HepG2 (cell line): ENCODE data around the gene MAVS. TPM values are rescaled to one million over a fixed set of nuclear protein-coding genes. Genes with fewer than 3 reads are reported as not detected.

Source experiments
- ATF3 ChIP-seq: sonication (generic); formaldehyde crosslinking; IDR thresholded peaks from 2 replicates; pipeline ENCODE4 v1.4.0; 2020; ENCODE audit warnings: missing genetic modification reagents
- ATF7 ChIP-seq, 2 experiments: fragments of 450-650 bp in 1 of 2; sonication (generic) in 1 of 2; formaldehyde crosslinking in 1 of 2; IDR thresholded peaks; 2 replicates each; pipeline versions ENCODE4 v1.4.0 to v1.6.1; 2016 to 2020; ENCODE audit warnings: antibody characterized with exemption in 1 of 2, mild to moderate bottlenecking in 1 of 2, missing genetic modification reagents in 1 of 2
- DNMT1 ChIP-seq: sonication (generic); formaldehyde crosslinking; IDR thresholded peaks from 2 replicates; pipeline ENCODE4 v1.5.1; 2020; ENCODE audit warnings: mild to moderate bottlenecking, missing genetic modification reagents
- FOXM1 ChIP-seq: sonication (generic); formaldehyde crosslinking; IDR thresholded peaks from 2 replicates; pipeline ENCODE4 v1.5.0; 2020; ENCODE audit warnings: missing genetic modification reagents
- FOXP4 ChIP-seq: sonication (generic); formaldehyde crosslinking; IDR thresholded peaks from 2 replicates; pipeline ENCODE4 v1.4.0; 2020; ENCODE audit warnings: missing genetic modification reagents
- GZF1 ChIP-seq: sonication (generic); formaldehyde crosslinking; IDR thresholded peaks from 2 replicates; pipeline ENCODE4 v1.5.1; 2020; ENCODE audit warnings: mild to moderate bottlenecking, missing genetic modification reagents
- HCFC1 ChIP-seq: fragments of 150-350 bp; IDR thresholded peaks from 2 replicates; pipeline ENCODE4 v1.6.1; 2014; ENCODE audit warnings: low read depth, low read length
- HNRNPUL1 ChIP-seq: fragments of 200-400 bp; formaldehyde crosslinking; IDR thresholded peaks from 2 replicates; pipeline ENCODE4 v1.6.1; 2017; ENCODE audit warnings: low read depth, mild to moderate bottlenecking, low read length, moderate library complexity
- HOXD1 ChIP-seq: sonication (generic); formaldehyde crosslinking; IDR thresholded peaks from 2 replicates; pipeline ENCODE4 v1.5.0; 2020; ENCODE audit warnings: missing genetic modification reagents
- JUNB ChIP-seq: sonication (generic); formaldehyde crosslinking; IDR thresholded peaks from 2 replicates; pipeline ENCODE4 v1.8.0; 2022; ENCODE audit warnings: missing genetic modification reagents, mild to moderate bottlenecking, borderline replicate concordance
- KDM4B ChIP-seq: sonication (generic); formaldehyde crosslinking; IDR thresholded peaks from 2 replicates; pipeline ENCODE4 v1.4.0; 2020; ENCODE audit warnings: missing genetic modification reagents
- KDM6A ChIP-seq: IDR thresholded peaks from 2 replicates; pipeline ENCODE4 v1.6.1; 2016; ENCODE audit warnings: low read depth
- KLF11 ChIP-seq: IDR thresholded peaks from 2 replicates; pipeline ENCODE4 v1.6.1; 2016; ENCODE audit warnings: missing compliant biosample characterization
- MAX ChIP-seq: IDR thresholded peaks from 2 replicates; pipeline ENCODE4 v1.6.1; 2012; ENCODE audit warnings: inconsistent platforms
- MTF1 ChIP-seq: sonication (generic); formaldehyde crosslinking; IDR thresholded peaks from 2 replicates; pipeline ENCODE4 v1.5.0; 2020; ENCODE audit warnings: missing genetic modification reagents
- MXD3 ChIP-seq: IDR thresholded peaks from 2 replicates; pipeline ENCODE4 v1.6.1; 2016; ENCODE audit warnings: mild to moderate bottlenecking, missing biosample characterization, missing genetic modification reagents
- PREB ChIP-seq: sonication (generic); formaldehyde crosslinking; IDR thresholded peaks from 2 replicates; pipeline ENCODE4 v1.4.0; 2020; ENCODE audit warnings: missing genetic modification reagents
- SATB2 ChIP-seq: sonication (generic); formaldehyde crosslinking; IDR thresholded peaks from 2 replicates; pipeline ENCODE4 v1.5.0; 2020; ENCODE audit warnings: missing genetic modification reagents
- SMARCC2 ChIP-seq: fragments of 450-650 bp; IDR thresholded peaks from 2 replicates; pipeline ENCODE4 v1.6.1; 2017; ENCODE audit warnings: antibody characterized with exemption, mild to moderate bottlenecking
- SOX6 ChIP-seq, 2 experiments: fragments of 450-650 bp in 1 of 2; sonication (generic) in 1 of 2; formaldehyde crosslinking in 1 of 2; IDR thresholded peaks; 2 replicates each; pipeline versions ENCODE4 v1.4.0 to v1.6.1; 2017 to 2020; ENCODE audit warnings: antibody characterized with exemption in 1 of 2, mild to moderate bottlenecking in 1 of 2, missing genetic modification reagents in 1 of 2
- SP2 ChIP-seq: sonication (generic); formaldehyde crosslinking; IDR thresholded peaks from 2 replicates; pipeline ENCODE4 v1.5.1; 2020; ENCODE audit warnings: mild to moderate bottlenecking, missing genetic modification reagents
- TRIM22 ChIP-seq: fragments of 450-650 bp; IDR thresholded peaks from 2 replicates; pipeline ENCODE4 v1.6.1; 2017
- XBP1 ChIP-seq: sonication (generic); formaldehyde crosslinking; IDR thresholded peaks from 2 replicates; pipeline ENCODE4 v1.5.0; 2020; ENCODE audit warnings: missing genetic modification reagents
- ZFP36L1 ChIP-seq: sonication (generic); formaldehyde crosslinking; IDR thresholded peaks from 2 replicates; pipeline ENCODE4 v1.8.0; 2022; ENCODE audit warnings: mild to moderate bottlenecking, missing genetic modification reagents, moderate library complexity
- ZNF777 ChIP-seq: sonication (generic); formaldehyde crosslinking; IDR thresholded peaks from 2 replicates; pipeline ENCODE4 v1.4.0; 2020; ENCODE audit warnings: missing genetic modification reagents
- ZNF792 ChIP-seq: IDR thresholded peaks from 2 replicates; pipeline ENCODE4 v1.6.1; 2016
- polyA plus RNA-seq, 8 experiments: library from polyadenylated mRNA; depleted of rRNA in 3 of 8; stranded (reverse) in 7 of 8; unstranded in 1 of 8; fragments of >200 nt; fragmentation: Illumina TruSeq in 4 of 8; extraction: Trizol in 4 of 8; gene quantifications; 2 replicates each; pipeline versions ENCODE4 v1.2.1 to v1.2.3, GENCODE V29; 2011 to 2016; ENCODE audit warnings: low read depth in 4 of 8, missing spikeins in 1 of 8, mixed read lengths in 1 of 8; ENCODE audit not compliant: insufficient read depth in 1 of 8
- total RNA-seq, 5 experiments: library from RNA; depleted of rRNA; stranded (reverse); fragments of >200 nt; fragmentation: Illumina TruSeq; extraction: Trizol; gene quantifications; 2 replicates each; pipeline ENCODE4 v1.2.3, GENCODE V29; 2016; ENCODE audit warnings: low read depth in 1 of 5

Gene MAVS
- total and polyA plus RNA-seq, 2 of the 13 experiments (the other 11 are each of a cell fraction or from before 2014, with no cell fraction given) = 27.3 to 36.6 TPM

GRCh38 chr20:3888622-3889488 lies 42.2 kb downstream of the MAVS start, which contains the start of gene PANK2 (continued):
- TF ChIP-seq TRIM22 (no peak), HOXD1 (no peak; the same call in 1 of the 2 replicates), JUNB (no peak; the same call in 1 of the 2 replicates), ATF3 (CRISPR knock-in tag) (peak; percentile 67; the same call in 1 of the 2 replicates), SATB2 (CRISPR knock-in tag) (no peak), DNMT1 (CRISPR knock-in tag) (no peak; the same call in 1 of the 2 replicates), ATF7 (IDR thresholded peaks at IDR 0.05) (no peak), ATF7 (CRISPR knock-in tag; IDR thresholded peaks at IDR 0.05) (peak; percentile 47), GZF1 (CRISPR knock-in tag) (peak; percentile 76; the same call in 1 of the 2 replicates), KLF11 (CRISPR knock-in tag) (peak; percentile 43), SOX6 (IDR thresholded peaks at IDR 0.05) (no peak), SOX6 (CRISPR knock-in tag; IDR thresholded peaks at IDR 0.05) (peak; percentile 84), FOXM1 (CRISPR knock-in tag) (no peak), PREB (no peak), ZFP36L1 (CRISPR knock-in tag) (peak; percentile 60), MAX (peak; percentile 84), SP2 (CRISPR knock-in tag) (peak; percentile 99), SMARCC2 (no peak), MXD3 (CRISPR knock-in tag) (peak; percentile 95), ZNF792 (no peak; the same call in 1 of the 2 replicates), KDM4B (peak; percentile 85), FOXP4 (peak; percentile 41), HNRNPUL1 (peak; percentile 66; the same call in 1 of the 2 replicates), KDM6A (CRISPR knock-in tag) (0 out of 2 replicates have a peak, but pooled peaks have one; percentile 35), HCFC1 (peak; percentile 25), ZNF777 (CRISPR knock-in tag) (peak; percentile 99), XBP1 (CRISPR knock-in tag) (no peak), MTF1 (CRISPR knock-in tag) (no peak)
